ENCODE data around the gene PARN. TPM values are rescaled to one million over a fixed set of nuclear protein-coding genes. Genes with fewer than 3 reads are reported as not detected.
"Not testable (repeated sequence)": the region's sequence is repeated elsewhere in the genome, so short reads cannot be mapped to it uniquely, and the experiment has no call there.

PARN gene
- total and polyA plus RNA-seq, 3 experiments from 2014 or later: 45.9 to 48.2 (median 46.0) TPM

- Mint-ChIP-seq H3K9me3 (no peaks in the 10 kb centered on the region), H3K4me3 (no peak overlapping the region), H3K4me1 (no peaks in the 10 kb centered on the region), H3K36me3 (peaks cover 29 to 88% (median 31%) of the 10 kb centered on the region in 3 donors), H3K27ac (no peak overlapping the region), H3K27me3 (no peaks in the 10 kb centered on the region)
- no peak for DNase-seq
- Histone ChIP-seq H3K27ac (ENCODE audit: low read depth, low read length) (no peak overlapping the region), H3K4me1 (ENCODE audit: insufficient read depth, low read length) (no peaks in the 10 kb centered on the region), H3K36me3 (ENCODE audit: insufficient read depth, low read length) (peaks cover 23% of the 10 kb centered on the region), H3K9me3 (ENCODE audit: low read length) (no peaks in the 10 kb centered on the region), H3K4me3 (ENCODE audit: low read length) (no peak overlapping the region), H3K27me3 (ENCODE audit: insufficient read depth, low read length, poor library complexity, severe bottlenecking) (no peaks in the 10 kb centered on the region)
- CTCF ChIA-PET: interaction anchor here (0.6 kb wide), 1 partner anchor 14 kb away, joined by 3 read pairs; no protein-coding TSS in a partner anchor
- POLR2A ChIA-PET: no interaction called here
Observed at GRCh38 chr16:14576532-14576931, 53.5 kb downstream of the PARN start.

- POLR2A ChIA-PET: no interaction called here
- H3K4me1 Mint-ChIP-seq: no peaks in the 10 kb centered on the region
Observed at GRCh38 chr16:14576069-14576468, 54.0 kb downstream of the PARN start.

GRCh38 chr16:14574698-14575415 lies 55.2 kb downstream of the PARN start:
- H3K4me1 Mint-ChIP-seq; H3K9me3 ChIP-seq (ENCODE audit: low read length); H3K4me3 Mint-ChIP-seq; POLR2A ChIA-PET; H3K27me3 ChIP-seq (ENCODE audit: insufficient read depth, low read length, poor library complexity, severe bottlenecking); H3K4me1 ChIP-seq (ENCODE audit: insufficient read depth, low read length); H3K4me3 ChIP-seq (ENCODE audit: low read length); CTCF ChIA-PET; H3K27me3 Mint-ChIP-seq; H3K27ac ChIP-seq (ENCODE audit: low read depth, low read length); H3K9me3 Mint-ChIP-seq; DNase-seq: not testable (repeated sequence)
- H3K27ac Mint-ChIP-seq: peak overlapping the region in 1 of 8 donors; percentile 54
- peaks cover 22 to 74% (median 26%) of the 10 kb centered on the region in 3 donors for H3K36me3 Mint-ChIP-seq
- peaks cover 12% of the 10 kb centered on the region for H3K36me3 ChIP-seq (ENCODE audit: insufficient read depth, low read length)

More at GRCh38 chr16:14576069-14576468, 54.0 kb downstream of the PARN start:
- Histone ChIP-seq H3K27me3 (ENCODE audit: insufficient read depth, low read length, poor library complexity, severe bottlenecking) (no peaks in the 10 kb centered on the region), H3K36me3 (ENCODE audit: insufficient read depth, low read length) (peaks cover 18% of the 10 kb centered on the region), H3K9me3 (ENCODE audit: low read length) (no peaks in the 10 kb centered on the region), H3K4me1 (ENCODE audit: insufficient read depth, low read length) (no peaks in the 10 kb centered on the region), H3K27ac (ENCODE audit: low read depth, low read length) (no peak overlapping the region), H3K4me3 (ENCODE audit: low read length) (no peak overlapping the region)
- CTCF ChIA-PET: no interaction called here
- H3K9me3 Mint-ChIP-seq: no peaks in the 10 kb centered on the region
- peak overlapping the region in 1 of 8 donors; percentile 38 for H3K27ac Mint-ChIP-seq
- no peak overlapping the region for H3K4me3 Mint-ChIP-seq
- peaks cover 27 to 86% (median 31%) of the 10 kb centered on the region in 3 donors for H3K36me3 Mint-ChIP-seq
- DNase-seq: no peak
- no peaks in the 10 kb centered on the region for H3K27me3 Mint-ChIP-seq

- DNase-seq: no peak
- no peaks in the 10 kb centered on the region for H3K9me3 ChIP-seq (ENCODE audit: low read length)
- CTCF ChIA-PET: interaction anchor here (1.5 kb wide), 1 partner anchor 323 kb away, joined by 3 read pairs; no protein-coding TSS in a partner anchor
- H3K4me3 ChIP-seq (ENCODE audit: low read length): no peak overlapping the region
- Mint-ChIP-seq H3K4me1 (peaks cover 0 to 6% (median 5%) of the 10 kb centered on the region in 3 donors), H3K36me3 (peaks cover 26 to 65% (median 27%) of the 10 kb centered on the region in 3 donors), H3K27me3 (no peaks in the 10 kb centered on the region), H3K27ac (no peak overlapping the region), H3K4me3 (no peak overlapping the region), H3K9me3 (no peaks in the 10 kb centered on the region)
- POLR2A ChIA-PET: no interaction called here
- no peaks in the 10 kb centered on the region for H3K27me3 ChIP-seq (ENCODE audit: insufficient read depth, low read length, poor library complexity, severe bottlenecking)
- no peaks in the 10 kb centered on the region for H3K4me1 ChIP-seq (ENCODE audit: insufficient read depth, low read length)
- H3K36me3 ChIP-seq (ENCODE audit: insufficient read depth, low read length): peaks cover 12% of the 10 kb centered on the region
- H3K27ac ChIP-seq (ENCODE audit: low read depth, low read length): no peak overlapping the region
Observed at GRCh38 chr16:14572535-14572934, 57.5 kb downstream of the PARN start.

GRCh38 chr16:14569213-14569612 lies 60.8 kb downstream of the PARN start:
- no peak for DNase-seq
- H3K9me3 ChIP-seq (ENCODE audit: low read length): no peaks in the 10 kb centered on the region
- no peak overlapping the region for H3K4me3 ChIP-seq (ENCODE audit: low read length)
- peaks cover 0 to 28% (median 17%) of the 10 kb centered on the region in 3 donors for H3K4me1 Mint-ChIP-seq
- H3K27ac Mint-ChIP-seq: peak overlapping the region in 3 of 8 donors; percentile 12 to 68 (median 29)
- H3K4me3 Mint-ChIP-seq: peak overlapping the region in 1 of 7 donors; percentile 34
- H3K27ac ChIP-seq (ENCODE audit: low read depth, low read length): no peak overlapping the region
- no peaks in the 10 kb centered on the region for H3K9me3 Mint-ChIP-seq
- POLR2A ChIA-PET: no interaction called here
- H3K36me3 ChIP-seq (ENCODE audit: insufficient read depth, low read length): no peaks in the 10 kb centered on the region
- peaks cover 6 to 47% (median 18%) of the 10 kb centered on the region in 3 donors for H3K36me3 Mint-ChIP-seq
- no peaks in the 10 kb centered on the region for H3K4me1 ChIP-seq (ENCODE audit: insufficient read depth, low read length)
- H3K27me3 ChIP-seq (ENCODE audit: insufficient read depth, low read length, poor library complexity, severe bottlenecking): no peaks in the 10 kb centered on the region
- no peaks in the 10 kb centered on the region for H3K27me3 Mint-ChIP-seq
- CTCF ChIA-PET: no interaction called here

DNA sequence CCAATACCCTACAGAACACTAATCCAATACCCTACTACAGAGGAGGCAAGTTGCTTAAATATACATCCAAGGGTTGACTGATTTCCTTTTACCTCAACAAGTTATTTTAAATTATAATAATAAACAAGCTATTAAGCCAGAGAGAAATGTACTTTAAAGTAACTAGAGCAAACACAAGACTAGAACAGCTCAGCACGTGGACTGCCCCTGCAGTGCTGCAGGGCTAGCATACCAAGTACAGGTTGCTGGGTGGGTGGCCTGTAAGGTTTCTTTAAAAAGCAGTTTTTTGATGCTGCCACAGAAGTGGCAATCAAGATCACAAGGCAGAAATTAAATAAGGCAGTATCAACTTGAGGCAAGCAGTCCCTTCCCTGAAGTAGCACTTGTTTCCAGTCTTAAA lies 63.5 kb downstream of the PARN start:
- Mint-ChIP-seq H3K36me3 (peaks cover 0 to 38% (median 11%) of the 10 kb centered on the region in 3 donors), H3K4me1 (peaks cover 4 to 30% (median 28%) of the 10 kb centered on the region in 3 donors), H3K27me3 (no peaks in the 10 kb centered on the region), H3K4me3 (no peak overlapping the region), H3K27ac (peak overlapping the region in 3 of 8 donors; percentile 52 to 83 (median 56)), H3K9me3 (no peaks in the 10 kb centered on the region)
- POLR2A ChIA-PET: no interaction called here
- CTCF ChIA-PET: no interaction called here
- Histone ChIP-seq H3K27me3 (ENCODE audit: insufficient read depth, low read length, poor library complexity, severe bottlenecking) (no peaks in the 10 kb centered on the region), H3K27ac (ENCODE audit: low read depth, low read length) (no peak overlapping the region), H3K4me1 (ENCODE audit: insufficient read depth, low read length) (no peaks in the 10 kb centered on the region), H3K9me3 (ENCODE audit: low read length) (no peaks in the 10 kb centered on the region), H3K36me3 (ENCODE audit: insufficient read depth, low read length) (no peaks in the 10 kb centered on the region), H3K4me3 (ENCODE audit: low read length) (no peak overlapping the region)
- no peak for DNase-seq

GRCh38 chr16:14565688-14566025 lies 64.4 kb downstream of the PARN start:
- H3K9me3 Mint-ChIP-seq: no peaks in the 10 kb centered on the region
- peaks cover 4 to 30% (median 28%) of the 10 kb centered on the region in 3 donors for H3K4me1 Mint-ChIP-seq
- no peaks in the 10 kb centered on the region for H3K27me3 ChIP-seq (ENCODE audit: insufficient read depth, low read length, poor library complexity, severe bottlenecking)
- peaks cover 0 to 41% (median 11%) of the 10 kb centered on the region in 3 donors for H3K36me3 Mint-ChIP-seq
- CTCF ChIA-PET: no interaction called here
- POLR2A ChIA-PET: no interaction called here
- DNase-seq: no peak
- no peaks in the 10 kb centered on the region for H3K27me3 Mint-ChIP-seq
- H3K4me3 Mint-ChIP-seq: no peak overlapping the region
- peak overlapping the region in 1 of 8 donors; percentile 19 for H3K27ac Mint-ChIP-seq
- no peaks in the 10 kb centered on the region for H3K36me3 ChIP-seq (ENCODE audit: insufficient read depth, low read length)
- H3K4me3 ChIP-seq (ENCODE audit: low read length): no peak overlapping the region
- no peaks in the 10 kb centered on the region for H3K4me1 ChIP-seq (ENCODE audit: insufficient read depth, low read length)
- H3K27ac ChIP-seq (ENCODE audit: low read depth, low read length): no peak overlapping the region
- H3K9me3 ChIP-seq (ENCODE audit: low read length): no peaks in the 10 kb centered on the region

- CTCF ChIA-PET: no interaction called here
- POLR2A ChIA-PET: no interaction called here
- H3K27ac Mint-ChIP-seq: peak overlapping the region in 5 of 8 donors; percentile 4 to 69 (median 19)
Observed at GRCh38 chr16:14564861-14565687, 65.0 kb downstream of the PARN start.

More at GRCh38 chr16:14564861-14565687, 65.0 kb downstream of the PARN start:
- H3K36me3 Mint-ChIP-seq: peaks cover 0 to 47% (median 11%) of the 10 kb centered on the region in 3 donors
- Histone ChIP-seq H3K27ac (ENCODE audit: low read depth, low read length) (no peak overlapping the region), H3K4me3 (ENCODE audit: low read length) (no peak overlapping the region), H3K36me3 (ENCODE audit: insufficient read depth, low read length) (no peaks in the 10 kb centered on the region), H3K9me3 (ENCODE audit: low read length) (no peaks in the 10 kb centered on the region), H3K27me3 (ENCODE audit: insufficient read depth, low read length, poor library complexity, severe bottlenecking) (no peaks in the 10 kb centered on the region), H3K4me1 (ENCODE audit: insufficient read depth, low read length) (no peaks in the 10 kb centered on the region)
- H3K4me3 Mint-ChIP-seq: peak overlapping the region in 2 of 7 donors; percentile 28 to 57
- no peaks in the 10 kb centered on the region for H3K9me3 Mint-ChIP-seq
- no peaks in the 10 kb centered on the region for H3K27me3 Mint-ChIP-seq
- DNase-seq: no peak
- H3K4me1 Mint-ChIP-seq: peaks cover 4 to 30% (median 28%) of the 10 kb centered on the region in 3 donors

Data from CD8-positive, alpha-beta memory T cell (primary cell).